ENCODE measurements around the gene NBEA.

The NBEA gene

DNA sequence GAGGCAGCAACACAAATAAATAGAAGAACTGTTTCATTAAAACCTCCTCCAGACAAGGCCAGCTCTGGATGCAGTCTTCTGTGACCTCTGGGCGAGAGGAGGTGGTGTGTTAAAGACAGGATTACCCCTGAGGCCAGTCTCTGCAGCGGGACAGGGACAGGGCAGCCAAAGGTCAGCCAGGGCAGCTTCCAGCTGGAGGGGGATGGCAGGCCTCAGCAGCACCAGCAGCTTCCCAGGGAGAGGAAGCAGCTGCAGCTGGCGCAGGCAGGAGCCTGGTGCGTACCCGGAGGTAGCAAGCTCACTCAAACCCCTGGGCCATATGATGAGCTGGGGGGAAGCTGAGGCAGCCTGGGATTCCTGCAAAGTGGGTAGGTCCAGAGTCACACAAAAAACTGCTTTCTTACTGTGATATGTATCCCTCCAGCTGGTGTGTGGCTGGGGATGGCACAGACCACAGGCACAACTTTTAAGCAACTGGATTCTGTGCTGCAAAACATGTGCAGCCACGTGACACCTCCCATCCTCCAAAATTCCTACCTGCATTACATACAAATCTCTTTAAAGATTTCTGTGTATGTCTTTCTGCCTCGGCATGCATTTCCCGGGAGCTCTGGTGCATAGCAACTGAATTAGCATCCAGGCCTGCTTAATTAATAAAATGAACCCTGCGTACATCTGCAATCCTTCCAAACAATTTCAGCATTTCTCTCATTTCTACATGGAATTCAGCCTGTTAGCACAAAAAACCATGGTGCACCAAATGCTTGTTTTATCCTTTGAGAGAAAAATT is 772.7 kb downstream of the NBEA start:
- no peak for DNase-seq

DNA sequence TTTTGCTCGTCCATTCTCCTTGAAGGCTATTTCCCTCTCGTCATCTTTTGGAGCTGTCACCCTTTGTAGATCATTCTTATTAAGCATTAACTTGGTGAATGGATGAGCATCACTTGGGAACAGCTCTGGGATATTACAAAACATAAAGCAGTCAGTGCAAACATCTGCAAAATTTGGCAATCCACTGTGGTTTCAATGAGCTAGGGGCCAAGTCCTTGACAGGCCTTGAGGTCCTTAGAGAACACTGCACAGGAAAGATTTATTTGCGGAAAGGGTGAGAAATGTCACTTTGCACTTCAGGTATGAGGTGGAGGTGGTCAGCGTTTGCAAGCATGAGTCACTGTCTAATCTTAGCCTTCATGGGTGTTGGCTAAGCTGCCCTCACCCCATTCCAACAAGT is 774.1 kb downstream of the NBEA start:
- DNase-seq, result peak; percentile 67

DNA sequence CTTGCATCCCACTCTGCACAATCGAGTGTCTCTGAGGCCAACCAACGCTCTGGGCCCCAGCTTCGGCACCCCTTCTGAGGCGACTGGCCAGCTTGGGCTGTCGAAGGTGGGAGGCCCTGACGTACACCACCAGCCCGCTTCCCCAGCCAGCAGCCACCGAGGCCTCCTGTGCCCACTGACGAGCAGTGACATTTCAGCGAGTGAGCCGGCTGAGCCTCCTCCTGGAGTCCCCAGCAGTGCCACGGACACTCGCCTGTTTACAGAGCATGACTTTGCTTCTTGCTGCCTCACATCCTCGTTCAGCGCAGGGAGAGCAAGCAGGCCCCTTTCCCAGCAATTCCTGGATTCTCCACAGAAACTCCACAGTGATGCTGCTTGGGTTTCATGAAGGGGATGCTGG is 774.7 kb downstream of the NBEA start:
- DNase-seq, result no peak

DNA sequence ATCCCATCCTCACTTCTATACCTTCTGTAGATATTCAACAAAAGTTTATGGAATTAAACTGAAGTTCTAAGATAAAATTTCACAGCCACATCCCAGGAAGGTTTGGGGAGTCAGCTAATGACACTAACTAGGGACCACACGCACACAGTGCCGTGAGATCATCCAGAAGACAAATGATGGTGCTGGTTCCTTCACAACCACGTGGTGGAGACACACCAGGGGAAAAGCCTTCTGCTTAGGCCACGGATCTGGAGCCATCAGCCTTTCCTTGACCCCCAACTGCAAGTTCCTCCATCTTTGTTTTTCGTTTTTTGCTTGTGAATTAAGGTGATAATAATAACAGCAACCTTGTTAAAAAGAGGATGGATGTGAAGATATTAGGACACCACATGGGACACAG is 776.0 kb downstream of the NBEA start:
- no peak for DNase-seq

DNA sequence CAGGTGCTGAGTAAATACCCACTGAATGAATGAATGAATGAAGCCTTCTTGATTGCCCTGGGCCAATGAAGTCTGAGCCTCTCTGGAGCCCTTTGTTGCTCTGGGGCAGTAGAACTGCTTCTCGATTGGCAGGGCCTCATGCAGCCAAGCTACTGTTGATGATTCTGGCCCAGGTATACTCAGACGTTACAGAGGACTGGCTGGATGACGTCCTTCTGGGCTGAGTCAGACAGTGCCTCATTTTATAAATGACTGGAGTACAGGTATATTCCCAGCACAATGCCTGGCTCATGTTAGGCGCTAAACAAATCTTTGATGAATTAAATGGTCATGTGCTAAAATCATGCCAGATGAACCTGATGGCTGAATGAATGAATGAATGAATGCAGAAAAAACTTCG is 778.2 kb downstream of the NBEA start:
- no peak for DNase-seq

DNA sequence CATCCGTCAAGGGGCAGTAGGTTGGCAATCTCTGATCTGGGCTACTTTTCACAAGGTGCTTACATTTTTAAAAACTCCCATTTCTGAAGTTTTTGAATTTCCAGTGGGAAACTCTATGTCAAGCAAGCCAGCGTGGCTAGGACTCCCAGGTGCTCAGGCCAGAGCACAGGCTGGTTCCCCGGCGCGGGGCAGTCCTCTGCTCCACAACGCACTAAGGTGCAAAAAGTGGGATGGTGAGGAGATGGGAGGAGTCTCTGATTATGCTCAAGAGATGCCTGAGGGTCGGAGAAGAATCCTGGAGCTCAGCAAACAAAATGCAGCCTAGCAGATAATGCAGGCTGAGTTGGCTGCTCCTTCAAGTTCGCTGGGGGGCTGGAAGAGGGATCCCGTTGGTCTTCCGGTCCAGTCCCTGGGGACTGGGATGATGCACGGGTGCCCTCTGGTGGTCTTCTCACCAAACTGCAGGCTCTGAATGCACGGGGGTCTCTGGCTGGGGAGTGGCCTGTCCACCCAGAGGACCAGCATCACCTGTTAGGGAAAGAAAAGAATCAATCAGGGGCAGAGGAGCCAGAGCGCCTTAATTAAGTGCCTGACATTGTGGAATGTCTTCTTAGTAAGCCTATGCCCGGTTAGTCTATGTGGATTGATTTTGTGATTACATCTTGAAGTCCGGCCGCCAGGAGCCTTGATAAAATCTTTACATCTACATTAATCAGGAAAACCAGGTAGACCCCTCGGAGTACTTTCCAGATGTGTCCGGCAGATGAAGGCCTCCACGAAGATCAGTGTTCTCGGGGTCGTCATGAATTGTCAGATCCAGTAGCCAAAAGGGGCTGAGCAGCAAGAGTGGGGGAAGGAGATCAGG is 778.9 kb downstream of the NBEA start:
- peak; percentile 77 for DNase-seq
